GM06990 (cell line): ENCODE data around the gene HGD.

Experiments
- DNase-seq: peaks from one replicate; pipeline ENCODE4 v3.0.0-alpha.2; 2011; ENCODE audit not compliant: insufficient read length; ENCODE audit errors: extremely low read depth
- H3K27me3 ChIP-seq: replicated peaks from 2 replicates; pipeline ENCODE4 v1.6.0; 2011; ENCODE audit warnings: low read length; ENCODE audit not compliant: control insufficient read depth, insufficient read depth
- H3K36me3 ChIP-seq: 2 replicates; pipeline ENCODE4 v1.5.1; 2011; ENCODE audit warnings: low read length; ENCODE audit not compliant: control insufficient read depth, insufficient read depth
- H3K4me3 ChIP-seq: replicated peaks from 2 replicates; pipeline ENCODE4 v1.5.1; 2011; ENCODE audit warnings: low read depth, mild to moderate bottlenecking, control low read depth, low read length
- CTCF ChIP-seq: IDR thresholded peaks from 2 replicates; pipeline ENCODE4 v1.5.1; 2011; ENCODE audit warnings: low read length, control low read depth, mild to moderate bottlenecking, inconsistent platforms; ENCODE audit not compliant: insufficient read depth, poor library complexity, severe bottlenecking

The HGD gene

DNA sequence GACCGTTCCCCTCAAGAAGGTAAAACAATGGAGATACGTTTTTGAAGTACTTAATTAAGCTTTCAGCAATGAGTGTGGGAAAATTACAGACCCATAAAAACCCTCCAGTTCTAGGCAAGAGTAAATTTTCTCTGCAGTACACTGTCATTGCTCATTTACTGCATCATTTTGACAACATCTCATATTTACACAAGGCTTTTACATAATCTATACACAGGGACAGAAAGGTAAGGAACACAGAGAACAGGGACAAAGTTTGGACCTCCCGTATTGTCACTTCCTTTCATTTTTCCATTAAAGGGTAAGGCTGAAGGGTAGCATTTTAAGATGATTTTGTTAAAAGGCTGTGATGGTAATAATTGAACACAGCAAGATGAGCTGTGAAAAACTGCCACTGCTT lies 7.4 kb upstream of the HGD start:
- no peak for TF ChIP-seq CTCF
- no peak for DNase-seq
- no peaks in the 10 kb centered on the region for H3K36me3 ChIP-seq
- H3K4me3 ChIP-seq, result no peak overlapping the region
- no peaks in the 10 kb centered on the region for H3K27me3 ChIP-seq

GRCh38 chr3:120688121-120688520 lies 6.1 kb upstream of the HGD start:
- no peaks in the 10 kb centered on the region for H3K36me3 ChIP-seq
- H3K4me3 ChIP-seq, result no peak overlapping the region
- no peaks in the 10 kb centered on the region for H3K27me3 ChIP-seq
- DNase-seq, result peak; percentile 28
- TF ChIP-seq CTCF, result no peak

- no peaks in the 10 kb centered on the region for H3K36me3 ChIP-seq
- no peak for TF ChIP-seq CTCF
- no peak for DNase-seq
Observed at GRCh38 chr3:120685411-120685810, 3.4 kb upstream of the HGD start.

GRCh38 chr3:120684896-120685295 lies 2.9 kb upstream of the HGD start:
- no peak for TF ChIP-seq CTCF
- Histone ChIP-seq H3K36me3 (no peaks in the 10 kb centered on the region), H3K4me3 (no peak overlapping the region), H3K27me3 (no peaks in the 10 kb centered on the region)
- DNase-seq, result no peak

More at GRCh38 chr3:120685411-120685810, 3.4 kb upstream of the HGD start:
- H3K4me3 ChIP-seq, result no peak overlapping the region
- no peaks in the 10 kb centered on the region for H3K27me3 ChIP-seq

DNA sequence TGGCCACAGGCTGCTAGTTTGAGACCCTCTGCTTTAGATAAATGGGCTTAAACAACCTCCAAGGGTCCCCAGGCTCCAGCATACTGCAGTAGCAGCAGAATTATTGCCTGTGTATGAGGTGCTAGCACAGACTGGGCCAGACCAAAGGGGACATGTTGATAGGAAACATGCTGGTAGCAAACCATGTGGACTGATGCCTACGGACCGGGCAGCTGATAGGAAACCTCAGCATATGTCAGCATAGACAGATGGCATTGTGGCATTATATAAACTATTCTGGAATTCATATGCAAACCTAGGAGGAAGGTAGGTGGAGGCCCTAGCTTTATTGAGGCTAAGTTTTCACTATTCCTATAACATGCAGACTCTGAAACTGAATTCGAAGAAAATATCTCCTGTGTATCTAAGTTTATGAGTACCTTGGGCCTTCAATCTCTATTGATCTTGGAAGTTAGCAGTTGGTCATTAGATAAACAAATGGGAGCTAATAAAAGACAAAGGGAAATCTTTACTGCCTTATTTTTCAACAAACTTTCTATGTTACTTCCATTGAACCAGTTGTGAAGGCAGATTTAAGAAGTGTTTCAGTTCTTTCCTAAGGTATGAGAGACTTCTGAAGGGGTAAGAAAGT lies 1.7 kb upstream of the HGD start:
- no peak for TF ChIP-seq CTCF
- H3K27me3 ChIP-seq, result no peaks in the 10 kb centered on the region
- no peak for DNase-seq
- H3K36me3 ChIP-seq, result no peaks in the 10 kb centered on the region
- H3K4me3 ChIP-seq, result no peak overlapping the region

GRCh38 chr3:120683213-120683612 lies 1.2 kb upstream of the HGD start:
- Histone ChIP-seq H3K36me3 (no peaks in the 10 kb centered on the region), H3K27me3 (no peaks in the 10 kb centered on the region), H3K4me3 (no peak overlapping the region)
- no peak for TF ChIP-seq CTCF
- no peak for DNase-seq
